ENCODE measurements around the gene SEL1L2. TPM values are rescaled to one million over a fixed set of nuclear protein-coding genes. Genes with fewer than 3 reads are reported as not detected.
"Not testable (repeated sequence)": the region's sequence is repeated elsewhere in the genome, so short reads cannot be mapped to it uniquely, and the experiment has no call there.

SEL1L2 gene, protein sequence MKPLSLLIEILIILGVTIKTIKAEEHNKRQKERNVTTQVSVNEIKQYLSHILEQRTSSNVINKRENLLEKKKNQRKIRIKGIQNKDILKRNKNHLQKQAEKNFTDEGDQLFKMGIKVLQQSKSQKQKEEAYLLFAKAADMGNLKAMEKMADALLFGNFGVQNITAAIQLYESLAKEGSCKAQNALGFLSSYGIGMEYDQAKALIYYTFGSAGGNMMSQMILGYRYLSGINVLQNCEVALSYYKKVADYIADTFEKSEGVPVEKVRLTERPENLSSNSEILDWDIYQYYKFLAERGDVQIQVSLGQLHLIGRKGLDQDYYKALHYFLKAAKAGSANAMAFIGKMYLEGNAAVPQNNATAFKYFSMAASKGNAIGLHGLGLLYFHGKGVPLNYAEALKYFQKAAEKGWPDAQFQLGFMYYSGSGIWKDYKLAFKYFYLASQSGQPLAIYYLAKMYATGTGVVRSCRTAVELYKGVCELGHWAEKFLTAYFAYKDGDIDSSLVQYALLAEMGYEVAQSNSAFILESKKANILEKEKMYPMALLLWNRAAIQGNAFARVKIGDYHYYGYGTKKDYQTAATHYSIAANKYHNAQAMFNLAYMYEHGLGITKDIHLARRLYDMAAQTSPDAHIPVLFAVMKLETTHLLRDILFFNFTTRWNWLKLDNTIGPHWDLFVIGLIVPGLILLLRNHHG
- polyA plus RNA-seq (2013, experiment 1 of 2; ENCODE audit: insufficient read length) = 0.45 TPM
- 0.12 TPM for polyA plus RNA-seq (2013, experiment 2 of 2; ENCODE audit: insufficient read length)

DNA sequence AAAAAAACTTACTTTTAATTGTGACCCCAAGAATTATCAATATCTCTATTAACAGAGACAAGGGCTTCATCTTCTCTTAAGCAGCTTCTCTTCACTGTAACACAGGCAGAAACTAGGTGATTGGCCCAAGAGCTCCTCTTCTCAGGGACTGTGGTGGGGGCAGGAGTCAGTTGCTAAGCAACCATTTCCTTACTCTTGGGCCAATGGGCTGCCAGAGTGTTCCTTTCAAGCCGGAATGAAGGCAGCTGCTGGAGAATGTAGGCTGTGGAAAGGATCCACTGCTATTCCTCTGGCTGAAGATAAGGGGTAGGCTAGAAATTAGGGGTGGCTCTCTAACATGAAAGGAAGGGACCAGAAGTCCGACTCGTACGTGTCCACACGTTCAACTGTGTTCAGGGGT, at the start of gene SEL1L2:
TSS of gene SEL1L2 (minus strand) at position 150 of the 400 bp plus-strand sequence. CDS start at position 70, 80 bp downstream.
- no peak for DNase-seq

DNA sequence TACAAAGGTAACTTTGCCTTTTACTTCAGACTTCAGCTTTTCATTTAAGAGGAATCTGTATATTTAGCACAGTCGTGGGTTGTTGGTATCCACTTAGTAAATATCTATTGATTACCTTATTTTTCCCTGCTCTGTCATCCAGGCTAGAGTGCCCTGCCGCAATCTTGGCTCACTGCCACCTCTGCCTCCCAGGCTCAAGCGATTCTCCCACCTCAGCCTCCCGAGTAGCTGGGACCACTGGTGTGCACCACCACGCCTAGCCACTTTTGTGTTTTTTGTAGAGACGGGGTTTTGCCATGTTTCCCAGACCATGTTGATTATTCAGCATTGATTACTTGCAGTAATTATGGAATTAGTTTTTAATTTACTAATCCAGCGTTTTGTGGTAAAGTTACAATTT, 46.2 kb upstream of the SEL1L2 start:
- no peak for DNase-seq

DNA sequence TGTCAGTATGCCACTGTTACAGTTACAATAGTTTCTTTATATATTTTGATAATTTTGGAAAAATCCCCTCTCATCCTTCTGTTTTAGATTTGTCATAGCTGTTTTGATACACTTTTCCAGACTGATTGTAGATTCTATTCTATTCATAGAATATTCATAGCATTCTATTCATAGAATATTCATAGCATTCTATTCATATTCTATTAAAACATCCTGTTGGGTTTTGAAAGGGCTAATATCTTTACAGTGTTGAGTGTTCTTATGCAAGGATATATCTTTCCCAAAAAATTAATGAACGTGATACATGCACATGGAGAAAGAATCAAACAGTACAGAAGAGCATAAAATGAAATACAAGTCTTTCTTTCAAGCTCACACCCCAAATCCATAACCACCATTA, 42.9 kb upstream of the SEL1L2 start:
- DNase-seq = no peak

DNA sequence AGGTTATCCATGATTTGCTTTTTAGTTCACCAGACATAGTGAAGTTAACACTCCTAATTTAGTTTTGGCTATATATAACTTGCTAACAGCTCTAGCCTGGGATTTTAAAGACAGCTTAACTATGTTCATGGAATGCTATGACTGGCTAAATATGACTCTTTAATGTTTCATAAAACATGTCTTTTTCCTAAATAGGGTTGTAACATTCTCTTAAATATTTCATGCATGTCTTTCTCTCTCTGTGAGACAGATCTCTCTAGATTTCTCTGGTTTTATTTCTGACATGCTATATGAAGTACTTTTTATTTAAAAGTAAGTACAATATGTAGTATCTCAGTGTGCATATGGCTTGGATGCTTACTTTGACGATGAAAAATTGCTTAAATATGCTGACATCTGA, 40.6 kb upstream of the SEL1L2 start:
- no peak for DNase-seq

DNA sequence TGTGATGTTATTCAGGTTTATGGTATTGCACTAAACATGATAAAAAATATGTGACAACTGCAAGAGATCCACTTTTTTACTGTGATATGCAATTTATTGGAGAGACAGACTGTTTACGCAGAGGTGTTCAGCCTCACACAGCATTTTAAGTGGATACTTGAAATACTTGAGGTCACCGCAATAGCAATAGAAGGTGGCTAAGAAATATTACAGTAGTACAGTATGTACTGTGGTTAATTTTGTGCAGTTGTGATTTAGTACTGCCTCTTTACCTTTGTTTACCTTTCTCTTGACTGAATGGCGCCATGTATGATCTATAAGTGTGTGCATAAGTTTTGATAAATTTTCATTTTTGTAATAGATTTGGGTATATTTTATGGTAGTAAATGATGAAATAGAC, 22.3 kb upstream of the SEL1L2 start:
- DNase-seq = no peak

DNA sequence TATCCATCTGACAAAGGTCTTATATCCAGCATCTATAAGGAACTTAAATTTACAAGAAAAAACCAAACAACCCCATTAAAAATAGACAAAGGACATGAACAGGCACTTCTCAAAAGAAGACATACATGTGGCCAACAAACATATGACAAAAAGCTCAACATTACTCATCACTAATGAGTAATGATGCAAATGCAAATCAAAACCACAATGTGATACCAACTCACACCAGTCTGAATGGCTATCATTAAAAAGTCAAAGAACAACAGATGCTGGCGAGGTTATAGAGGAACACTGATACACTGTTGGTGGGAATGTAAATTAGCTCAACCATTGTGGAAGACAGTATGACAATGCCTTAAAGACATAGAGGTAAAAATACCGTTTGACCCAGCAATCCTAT, 18.8 kb upstream of the SEL1L2 start:
- DNase-seq = no peak

DNA sequence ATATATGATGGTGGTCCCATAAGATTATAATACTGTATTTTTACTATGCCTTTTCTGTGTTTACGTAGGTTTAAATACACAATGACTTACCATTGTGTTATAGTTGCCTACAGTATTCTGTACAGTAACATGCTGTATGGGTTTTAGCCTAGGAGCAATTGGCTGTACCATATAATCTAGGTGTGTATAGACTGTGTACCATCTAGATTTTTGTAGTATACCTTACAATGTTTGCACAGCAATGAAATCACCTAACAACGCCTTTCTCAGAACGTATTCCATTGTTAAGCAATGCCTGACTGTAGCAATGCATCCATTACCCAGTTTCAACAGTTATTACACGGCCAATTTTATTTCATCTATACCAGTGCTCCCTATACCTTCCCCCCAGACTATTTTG, 15.6 kb upstream of the SEL1L2 start:
- no peak for DNase-seq

DNA sequence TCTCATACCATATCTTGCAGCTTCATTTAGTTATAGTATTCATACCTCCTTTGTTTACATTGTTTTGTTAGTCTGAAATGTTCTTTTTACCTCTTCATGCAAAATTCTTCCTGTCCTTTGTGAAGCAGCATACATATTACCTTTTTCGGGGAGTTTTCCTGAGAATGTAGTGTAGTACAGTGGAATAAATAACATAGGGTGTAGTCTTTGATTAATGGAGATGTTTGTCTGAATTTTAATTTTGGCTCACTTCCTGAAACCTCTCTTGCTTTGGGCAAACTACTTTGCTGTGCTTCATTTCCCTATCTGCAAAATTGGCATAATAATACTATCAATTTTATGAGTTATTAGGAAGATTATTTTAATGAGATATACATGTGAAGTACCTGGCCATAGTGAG, 10.5 kb upstream of the SEL1L2 start:
- no peak for DNase-seq

DNA sequence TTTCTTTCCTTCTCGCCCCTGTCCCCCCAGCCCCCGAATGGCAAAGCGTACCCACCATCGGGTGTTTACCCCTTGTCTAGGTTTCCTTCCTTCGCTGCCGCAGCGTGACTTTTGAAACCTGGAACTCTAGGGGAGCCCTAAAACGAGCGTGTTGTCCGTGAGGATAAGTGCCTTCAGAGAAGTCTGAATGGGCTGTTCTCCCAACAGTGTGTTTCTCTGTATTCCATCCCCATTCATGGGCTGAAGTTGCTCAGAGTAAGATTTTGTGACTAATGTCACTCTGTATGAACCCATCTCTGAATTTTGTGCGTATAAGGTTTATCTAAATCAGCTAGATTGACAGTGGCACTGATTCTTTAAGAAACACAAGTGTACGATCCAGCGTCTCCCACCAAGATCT, 5.9 kb upstream of the SEL1L2 start:
- no peak for DNase-seq

DNA sequence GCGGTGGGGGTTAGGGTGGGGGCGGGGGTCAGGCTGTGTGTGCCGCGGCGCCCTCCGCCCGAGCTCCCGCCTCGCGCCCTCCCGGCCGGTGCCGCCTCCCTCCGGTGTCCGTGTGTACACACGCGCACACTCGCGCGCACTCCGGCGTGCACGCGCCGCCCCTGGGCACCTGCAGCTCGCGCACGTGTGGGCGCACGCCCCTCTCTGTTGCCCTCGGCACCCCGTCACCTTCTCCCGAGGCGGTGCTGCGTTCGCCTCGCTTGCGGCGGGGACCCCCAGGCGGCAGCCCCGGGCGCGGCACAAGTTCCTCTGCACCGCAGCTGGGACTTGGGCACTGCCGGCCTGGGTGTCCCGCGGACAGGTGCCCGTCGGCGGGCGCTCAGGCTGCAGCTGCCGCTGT, 5.4 kb upstream of the SEL1L2 start:
- DNase-seq = no peak

DNA sequence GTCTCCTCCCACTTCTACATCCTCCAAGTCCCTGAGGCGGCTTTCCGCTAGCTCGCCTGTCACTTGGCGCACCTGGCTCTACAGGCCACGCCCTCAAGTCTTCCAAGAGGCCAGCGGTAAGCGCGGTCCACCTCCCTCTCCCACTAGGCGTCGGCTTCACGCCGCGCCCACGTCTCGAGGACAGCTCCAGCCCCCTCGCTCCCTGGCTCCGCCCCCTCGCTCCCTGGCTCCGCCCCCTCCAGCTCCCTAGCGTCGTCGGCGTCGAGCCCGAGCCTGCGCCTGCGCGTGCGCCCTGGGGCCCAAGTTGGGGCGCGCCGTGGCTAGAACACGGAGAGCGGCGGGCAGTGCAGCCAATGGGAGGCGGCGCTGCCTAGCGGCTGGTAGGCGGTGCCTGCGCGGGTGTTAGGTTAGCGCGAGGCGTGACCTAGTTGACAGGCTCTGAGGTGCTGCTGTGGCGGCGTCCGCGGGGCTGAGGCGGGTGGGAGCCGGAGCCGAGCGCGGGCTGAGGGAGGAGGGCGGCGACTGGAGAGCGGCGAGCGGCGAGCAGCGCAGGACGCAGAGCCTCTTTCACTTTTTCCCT, 4.8 kb upstream of the SEL1L2 start, which contains the start of gene MACROD2:
TSS of gene MACROD2 (plus strand) at position 431 of the 580 bp plus-strand sequence.
- DNase-seq = peak; percentile 94

DNA sequence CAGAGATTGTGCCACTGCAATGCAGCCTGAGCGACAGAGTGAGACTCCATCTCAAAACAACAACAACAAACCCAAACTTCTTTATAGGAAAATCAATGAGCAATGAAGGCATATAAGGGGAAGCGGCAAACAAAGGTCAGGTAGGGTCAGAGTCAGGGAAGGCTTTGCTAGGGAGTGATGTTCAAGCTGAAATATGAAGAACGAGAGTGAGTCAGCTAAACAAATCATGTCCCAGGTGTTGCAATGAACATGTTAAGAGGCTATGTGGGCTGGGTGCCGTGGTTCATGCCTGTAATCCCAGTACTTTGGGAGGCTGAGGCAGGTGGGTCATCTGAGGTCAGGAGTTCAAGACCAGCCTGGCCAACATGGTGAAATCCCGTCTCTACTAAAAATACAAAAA, 1.5 kb upstream of the SEL1L2 start:
- not testable (repeated sequence) for DNase-seq

DNA sequence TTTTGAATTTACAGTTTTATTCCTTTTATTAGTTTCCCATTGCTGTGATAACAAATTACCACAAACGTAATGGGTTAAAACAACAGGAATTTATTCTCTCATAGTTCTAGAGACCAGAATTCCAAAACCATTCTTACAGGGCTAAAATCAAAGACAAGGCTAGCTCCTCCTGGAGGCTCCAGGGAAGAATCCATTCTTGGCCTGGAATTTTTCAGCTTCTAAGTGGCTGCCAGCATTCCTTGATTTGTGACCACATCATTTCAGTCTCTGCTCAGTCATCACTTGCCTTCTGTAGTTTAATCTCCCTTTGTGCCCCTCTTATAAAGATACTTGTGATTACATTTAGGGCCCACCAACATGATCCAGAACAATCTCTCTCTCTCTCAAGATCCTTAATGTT, 897 bp upstream of the SEL1L2 start:
- DNase-seq = no peak

DNA sequence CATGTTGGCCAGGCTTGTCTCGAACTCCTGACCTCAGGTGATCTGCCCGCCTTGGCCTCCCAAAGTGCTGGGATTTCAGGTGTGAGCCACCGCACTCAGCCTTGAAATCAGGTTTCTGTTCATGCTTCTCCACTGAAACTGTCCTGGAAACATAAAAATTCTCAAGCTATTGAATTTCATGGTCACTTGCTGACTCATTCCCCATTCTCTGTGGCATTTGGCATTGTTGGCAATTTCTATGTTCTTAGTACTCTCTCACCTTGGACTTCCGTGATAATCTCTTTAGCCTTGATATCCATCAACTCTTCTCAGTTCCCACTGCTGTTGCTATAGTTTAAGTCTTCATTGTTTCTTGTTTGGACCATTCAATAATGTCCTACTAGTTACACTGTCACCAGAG, 6.2 kb downstream of the SEL1L2 start:
- no peak for DNase-seq

DNA sequence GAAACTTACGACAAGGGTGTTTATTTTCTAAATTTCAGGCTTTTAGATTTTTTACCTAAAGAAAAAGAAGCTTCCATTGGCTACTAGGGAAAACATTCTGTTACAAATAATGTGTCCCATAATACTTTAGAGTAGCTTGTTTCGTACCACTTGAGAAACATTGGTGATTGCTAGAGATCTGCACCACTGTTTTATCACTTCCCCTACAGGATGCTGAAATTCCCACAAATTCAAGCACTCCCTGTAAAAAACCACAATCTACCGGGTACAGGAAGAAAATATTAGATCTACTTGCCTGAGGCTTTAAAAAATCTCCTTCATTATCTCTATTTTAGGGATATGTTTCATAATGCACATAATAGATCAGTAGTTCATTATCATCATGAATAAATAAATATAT, 29.9 kb downstream of the SEL1L2 start:
- no peak for DNase-seq

DNA sequence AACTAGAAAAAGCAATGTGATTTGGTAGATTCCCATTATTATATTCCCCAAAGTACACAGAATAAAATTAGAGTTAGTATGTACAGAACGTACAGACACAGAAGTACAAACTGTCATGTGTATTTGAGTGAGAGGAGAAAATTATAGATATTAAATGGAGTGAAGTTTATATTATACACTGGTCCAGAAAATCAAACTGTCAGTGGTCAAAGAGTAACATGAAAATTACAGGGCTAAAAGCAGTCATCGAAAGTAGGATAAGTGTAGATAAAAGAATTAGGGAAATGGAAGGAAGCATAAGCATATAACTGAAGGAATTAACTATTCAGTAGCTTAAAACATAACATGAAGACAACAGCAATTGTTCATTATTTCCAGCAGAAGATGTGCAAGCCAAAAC, 30.3 kb downstream of the SEL1L2 start:
- no peak for DNase-seq

DNA sequence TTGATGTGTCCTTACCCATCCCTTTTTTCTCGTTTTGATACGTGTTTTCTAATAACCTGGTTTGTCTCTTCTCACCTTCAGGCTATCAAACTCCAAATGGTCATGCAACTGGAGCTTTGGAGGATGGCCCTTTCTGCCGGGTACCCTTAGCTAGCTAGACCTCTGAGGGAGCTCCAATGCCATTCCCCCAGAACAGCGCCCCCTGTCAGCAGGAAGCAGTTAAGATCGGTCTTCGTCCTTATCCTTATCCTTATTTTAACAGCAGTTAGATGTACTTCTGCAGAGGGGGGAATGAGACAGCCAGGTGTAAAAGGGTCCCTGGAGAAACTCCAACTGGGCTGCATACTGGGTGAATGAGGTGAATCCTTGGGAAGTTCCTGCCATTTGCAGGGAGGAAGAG, 37.2 kb downstream of the SEL1L2 start:
- no peak for DNase-seq

DNA sequence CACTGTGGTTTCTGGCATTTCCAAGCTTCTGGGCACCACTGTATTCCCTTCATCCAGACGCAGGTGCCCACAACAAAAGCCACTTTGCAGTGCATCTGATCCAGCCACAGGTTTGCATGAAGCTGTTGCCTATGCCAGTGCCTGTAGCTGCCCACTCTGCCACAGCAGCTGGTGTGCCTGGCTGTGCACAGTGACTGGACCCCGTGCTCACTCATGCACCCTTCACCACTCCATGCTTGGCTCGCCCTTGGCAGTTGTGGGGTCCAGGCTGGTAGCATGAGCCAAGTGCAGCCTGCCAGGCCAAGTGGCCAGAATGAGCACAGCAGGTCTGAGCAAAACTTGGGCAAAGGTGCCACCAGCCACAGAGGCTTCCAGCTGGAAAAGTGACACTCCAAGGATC, 42.7 kb downstream of the SEL1L2 start:
- no peak for DNase-seq

DNA sequence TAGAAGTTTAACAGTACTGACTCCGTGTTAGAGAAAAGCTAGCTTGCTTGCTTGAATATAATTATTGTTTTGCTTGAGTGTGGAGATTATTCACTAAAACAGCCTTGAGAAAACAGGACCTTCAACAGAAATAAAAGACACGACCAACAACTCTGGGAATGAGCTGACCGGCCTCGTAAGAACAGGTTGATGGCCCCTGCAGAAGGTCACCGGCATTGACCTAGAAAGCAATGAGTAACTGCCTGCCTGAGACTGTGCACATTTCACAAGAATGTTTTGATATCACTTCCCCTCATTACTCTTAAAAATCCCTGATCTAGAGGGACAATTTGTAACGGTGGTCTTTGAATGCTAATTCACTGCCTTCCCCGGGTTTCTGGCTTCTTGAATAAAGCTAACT, 49.4 kb downstream of the SEL1L2 start:
- DNase-seq = no peak

DNA sequence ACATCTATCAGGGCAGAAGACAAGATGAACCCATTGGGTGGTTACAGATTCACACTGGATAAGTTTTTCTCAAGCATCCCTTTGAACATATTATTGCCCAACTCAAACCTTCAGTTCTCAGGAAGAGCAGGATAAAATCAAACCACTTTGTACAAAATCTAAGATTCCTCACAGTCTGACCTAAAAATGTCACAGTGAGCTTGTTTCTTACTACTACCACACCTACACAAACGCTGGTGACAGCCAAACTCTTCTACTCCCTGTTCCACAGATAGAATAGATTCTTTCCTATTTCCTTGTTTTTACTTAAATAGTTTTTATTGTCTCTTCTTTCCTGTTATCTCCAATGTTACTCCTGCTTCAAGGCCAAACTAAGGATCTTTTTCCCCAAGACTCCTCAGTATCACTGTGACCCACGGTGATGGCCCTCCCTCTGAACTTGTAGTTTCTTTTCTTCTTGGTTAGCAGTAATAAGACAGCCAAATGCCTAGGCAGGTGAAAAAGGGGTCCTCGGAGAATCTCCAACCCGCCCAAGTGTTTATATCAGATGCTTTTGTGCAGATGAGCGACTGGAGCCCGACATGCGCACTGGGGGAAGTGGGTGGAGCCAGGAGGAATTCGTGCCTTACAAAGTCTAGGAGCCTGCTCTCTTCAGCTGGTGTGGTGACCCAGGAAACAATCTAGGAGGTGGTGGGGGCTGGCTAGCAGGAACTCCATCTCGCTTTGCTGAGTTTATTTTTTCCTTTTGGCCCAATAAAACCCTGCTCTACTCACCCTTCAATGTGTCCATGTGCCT, 53.4 kb downstream of the SEL1L2 start:
- no peak for DNase-seq

DNA sequence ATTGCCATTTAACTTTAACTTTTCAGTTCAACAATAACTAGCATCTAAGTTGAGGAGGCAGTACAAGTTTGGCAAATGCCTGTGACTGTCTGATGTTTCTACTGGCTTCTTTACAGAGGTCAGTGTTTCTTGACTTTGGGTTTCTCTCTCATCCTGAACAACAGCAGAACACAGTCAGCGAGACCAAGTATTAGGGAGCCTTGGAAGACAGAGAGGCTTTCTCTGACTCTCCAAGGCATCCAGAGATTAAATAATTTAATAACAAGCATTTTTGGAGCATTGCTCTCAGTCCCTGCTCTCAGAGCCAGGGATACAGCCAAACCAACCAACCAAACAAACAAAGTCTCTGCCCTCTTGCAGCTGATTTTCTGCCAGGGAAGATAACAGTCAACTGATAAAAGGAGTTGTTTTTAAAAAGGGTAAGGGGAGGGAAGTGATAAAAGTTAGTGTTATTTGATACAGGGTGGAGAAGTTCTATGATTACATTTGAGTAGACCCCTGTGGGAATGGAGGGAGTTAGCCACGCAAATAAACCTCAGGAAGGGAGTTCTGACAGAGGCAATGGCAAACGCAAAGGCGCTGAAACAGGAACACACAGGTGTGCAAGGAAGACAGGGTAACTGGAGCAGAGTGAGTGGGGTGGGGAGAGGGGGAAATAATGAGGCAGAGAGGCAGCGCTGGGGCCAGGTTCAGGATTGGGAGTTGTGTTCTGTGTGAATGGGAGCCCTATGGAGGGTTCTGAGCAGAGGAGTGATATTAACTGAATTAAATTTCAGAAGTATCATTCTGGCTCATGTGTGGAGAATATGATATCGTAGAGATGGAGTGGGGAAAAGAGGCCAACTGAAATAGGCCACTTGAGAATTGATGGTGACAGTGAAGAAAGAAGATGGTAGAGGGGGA, 55.2 kb downstream of the SEL1L2 start:
- DNase-seq = no peak

DNA sequence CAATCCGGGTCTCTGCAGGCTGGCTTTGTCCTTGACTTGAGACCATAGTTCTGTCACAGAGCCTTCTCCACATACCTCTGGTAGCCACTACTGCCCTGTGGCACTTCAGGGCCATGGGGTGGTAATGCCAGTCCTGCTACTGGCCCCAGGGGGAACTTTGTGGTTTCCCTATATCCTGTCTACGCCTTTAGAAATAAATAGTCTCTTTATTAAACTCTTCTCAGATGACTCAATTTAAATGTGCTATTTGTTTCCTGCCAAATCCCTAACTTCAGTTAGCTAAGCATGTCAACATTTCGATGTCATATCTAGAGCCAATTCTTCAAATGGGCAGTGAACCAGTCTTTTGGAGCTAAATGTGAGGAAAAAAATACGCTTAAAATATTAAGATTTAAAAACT, 60.1 kb downstream of the SEL1L2 start:
- no peak for DNase-seq

Data from fibroblast of skin of abdomen (primary cell).